HG02610 (cell line): ENCODE data around the gene FBXW7.
A peak's percentile ranks its signal among the peaks of the same experiment; 100 is the strongest.

Source experiments
- ATAC-seq: cut with Tn5 transposase; IDR thresholded peaks from one replicate; pipeline ENCODE4 v1.9.1; 2021; ENCODE audit warnings: mild to moderate bottlenecking, moderate library complexity; ENCODE audit not compliant: unreplicated experiment

FBXW7 gene

GRCh38 chr4:152478461-152479237 lies 57.2 kb downstream of the FBXW7 start:
- ATAC-seq: no peak

DNA sequence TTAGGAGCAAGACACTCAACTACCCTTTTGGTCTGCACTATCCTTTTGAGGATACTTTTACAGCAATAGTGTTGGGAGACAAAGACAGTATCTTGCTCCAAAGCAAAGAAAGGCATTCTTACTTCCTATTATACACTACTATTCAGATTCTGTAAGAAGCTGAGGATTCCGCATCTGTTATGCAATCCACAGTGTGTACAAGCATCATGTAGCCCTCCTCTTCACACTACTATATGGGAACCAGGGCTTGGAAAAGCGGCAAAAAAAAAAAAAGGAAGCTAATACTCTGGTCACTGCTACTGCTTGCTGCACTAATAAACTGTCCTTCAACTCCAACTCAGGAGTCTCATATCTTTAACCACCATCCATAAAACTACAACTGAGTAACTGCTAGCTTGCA lies 59.1 kb downstream of the FBXW7 start:
- ATAC-seq: no peak

- ATAC-seq: no peak
Observed at GRCh38 chr4:152471251-152471792, 64.6 kb downstream of the FBXW7 start.

- ATAC-seq: no peak
Observed at GRCh38 chr4:152468408-152468807, 67.5 kb downstream of the FBXW7 start.

- ATAC-seq: no peak
Observed at GRCh38 chr4:152467101-152467500, 68.8 kb downstream of the FBXW7 start.

- ATAC-seq: no peak
Observed at GRCh38 chr4:152464030-152464823, 71.7 kb downstream of the FBXW7 start.

DNA sequence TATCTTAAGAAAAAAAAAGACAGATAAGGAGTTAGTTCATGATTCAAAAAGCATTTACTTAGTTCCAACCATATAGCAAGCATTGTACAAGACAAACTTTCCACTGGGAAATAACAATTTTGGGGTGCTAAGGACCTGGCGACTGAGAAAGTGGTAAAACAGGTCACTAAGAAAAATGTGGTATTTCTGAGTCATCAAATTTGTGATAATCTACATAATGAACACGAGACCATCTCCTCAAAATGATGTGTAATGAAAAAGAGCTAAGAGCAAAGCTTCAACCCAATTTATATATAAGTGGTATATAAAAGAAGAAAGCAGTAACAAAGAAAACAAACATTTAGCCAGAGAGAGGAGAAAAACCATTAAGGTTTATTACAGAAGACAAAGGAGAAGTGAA lies 72.3 kb downstream of the FBXW7 start:
- ATAC-seq: no peak

DNA sequence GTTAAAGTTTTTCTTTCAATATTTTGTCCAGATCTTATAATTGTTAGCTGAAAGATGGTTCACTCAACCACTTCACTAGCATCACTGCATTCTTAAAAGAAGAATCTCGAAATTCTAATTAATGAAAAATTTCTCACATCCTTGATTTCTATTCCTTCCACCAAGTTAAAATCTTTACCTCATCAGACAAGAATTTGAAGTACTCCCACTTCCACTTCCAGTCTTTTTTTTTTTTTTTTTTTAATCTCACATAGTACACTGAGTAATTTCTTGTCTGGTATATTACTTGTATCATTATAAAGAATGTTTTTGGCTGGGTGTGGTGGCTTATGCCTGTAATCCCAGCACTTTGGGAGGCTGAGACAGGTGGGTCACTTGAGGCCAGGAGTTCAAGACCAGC lies 73.2 kb downstream of the FBXW7 start:
- no peak for ATAC-seq

DNA sequence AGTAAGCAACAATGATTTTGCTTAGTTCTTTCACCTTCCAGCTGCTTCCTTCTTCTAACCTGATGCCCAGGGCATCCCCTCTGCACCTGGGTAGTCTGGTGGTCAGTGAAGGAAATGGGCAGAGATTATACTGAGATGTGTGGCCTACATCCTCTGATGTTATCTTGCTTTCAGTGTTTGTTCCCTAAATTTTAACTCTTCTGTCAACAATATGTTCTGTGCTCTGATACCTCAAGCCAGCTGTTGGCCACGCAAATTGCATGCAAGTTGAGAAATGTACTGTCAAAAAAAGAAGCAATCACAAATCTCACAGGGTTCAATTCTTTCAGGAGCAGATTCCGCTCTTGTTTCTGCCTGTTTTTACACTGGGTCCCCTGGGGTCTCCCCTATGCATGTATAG lies 73.8 kb downstream of the FBXW7 start:
- ATAC-seq: peak; percentile 45

GRCh38 chr4:152460488-152460887 lies 75.4 kb downstream of the FBXW7 start:
- ATAC-seq: no peak

GRCh38 chr4:152459326-152459725 lies 76.6 kb downstream of the FBXW7 start:
- ATAC-seq: peak; percentile 40

GRCh38 chr4:152458801-152459302 lies 77.0 kb downstream of the FBXW7 start:
- ATAC-seq: peak; percentile 46

GRCh38 chr4:152456609-152457008 lies 79.3 kb downstream of the FBXW7 start:
- no peak for ATAC-seq

- ATAC-seq: no peak
Observed at GRCh38 chr4:152455311-152455710, 80.6 kb downstream of the FBXW7 start.

- ATAC-seq: no peak
Observed at GRCh38 chr4:152454398-152455011, 81.4 kb downstream of the FBXW7 start.

GRCh38 chr4:152451496-152451895 lies 84.4 kb downstream of the FBXW7 start:
- no peak for ATAC-seq

DNA sequence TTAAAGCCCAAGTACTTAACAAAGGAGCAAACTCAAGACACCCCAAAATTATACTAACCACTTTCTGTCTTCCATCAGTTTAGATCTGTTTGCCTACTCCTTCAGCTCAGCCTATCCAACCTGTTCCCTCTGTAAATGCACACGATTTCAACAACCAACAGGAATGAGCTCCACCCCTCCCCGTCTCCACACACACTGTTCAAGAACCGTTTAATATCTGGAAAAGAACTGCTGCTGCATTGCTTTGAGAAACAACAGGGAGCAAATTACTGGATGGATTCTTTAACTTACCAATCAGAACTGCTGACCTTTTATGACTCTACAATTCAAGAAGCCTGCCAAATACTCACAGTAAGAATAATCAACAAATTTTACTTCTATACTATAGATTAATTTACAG lies 87.0 kb downstream of the FBXW7 start:
- ATAC-seq: no peak

DNA sequence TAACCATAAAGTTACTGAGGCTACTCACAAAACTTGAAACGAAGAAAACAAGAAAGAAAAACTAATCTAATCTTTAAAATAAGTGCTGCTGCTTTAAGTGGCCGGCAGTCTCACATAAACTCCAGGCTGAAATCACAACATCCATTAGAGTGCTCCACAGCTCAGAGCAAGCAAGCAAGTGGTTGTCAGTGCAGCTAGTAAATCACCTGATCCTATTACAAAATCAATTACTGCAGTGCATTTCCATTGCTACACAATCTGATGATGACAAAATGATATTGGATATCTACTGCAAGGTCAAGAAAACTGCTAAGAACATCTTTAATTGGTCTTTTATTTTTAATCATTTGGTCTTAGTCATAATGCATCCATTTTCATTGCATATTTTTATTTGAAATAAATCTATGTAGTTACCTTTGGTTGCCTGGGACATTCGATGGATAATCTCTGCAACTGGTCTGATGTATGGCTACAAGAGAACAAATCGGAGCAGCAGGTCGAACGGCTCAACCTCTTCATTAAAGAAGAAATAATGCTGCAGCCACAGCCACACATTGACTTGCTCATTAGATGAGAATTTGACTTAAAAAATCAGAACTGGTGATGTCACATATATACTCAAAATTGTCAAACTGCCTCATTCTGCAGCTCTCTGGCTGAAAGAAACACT lies 87.7 kb downstream of the FBXW7 start:
- no peak for ATAC-seq

- ATAC-seq: no peak
Observed at GRCh38 chr4:152443859-152444258, 92.0 kb downstream of the FBXW7 start.

- no peak for ATAC-seq
Observed at GRCh38 chr4:152437561-152437960, 98.3 kb downstream of the FBXW7 start.

- ATAC-seq: no peak
Observed at GRCh38 chr4:152436384-152436783, 99.5 kb downstream of the FBXW7 start.
